GM20000 (cell line): Measurements from ENCODE around the gene ADAMTS2.
"Not testable (repeated sequence)": the region's sequence is repeated elsewhere in the genome, so short reads cannot be mapped to it uniquely, and the experiment has no call there.

Experiments
- DNase-seq: peaks from one replicate; pipeline ENCODE4 v3.0.0; 2012; ENCODE audit warnings: low spot score
- TF ChIP-seq, protein P1 (sequence below): IDR thresholded peaks from 2 replicates; pipeline ENCODE4 v1.5.1; 2012; ENCODE audit warnings: mild to moderate bottlenecking, control low read depth; ENCODE audit errors: extremely low read depth, missing control alignments

The ADAMTS2 gene

DNA sequence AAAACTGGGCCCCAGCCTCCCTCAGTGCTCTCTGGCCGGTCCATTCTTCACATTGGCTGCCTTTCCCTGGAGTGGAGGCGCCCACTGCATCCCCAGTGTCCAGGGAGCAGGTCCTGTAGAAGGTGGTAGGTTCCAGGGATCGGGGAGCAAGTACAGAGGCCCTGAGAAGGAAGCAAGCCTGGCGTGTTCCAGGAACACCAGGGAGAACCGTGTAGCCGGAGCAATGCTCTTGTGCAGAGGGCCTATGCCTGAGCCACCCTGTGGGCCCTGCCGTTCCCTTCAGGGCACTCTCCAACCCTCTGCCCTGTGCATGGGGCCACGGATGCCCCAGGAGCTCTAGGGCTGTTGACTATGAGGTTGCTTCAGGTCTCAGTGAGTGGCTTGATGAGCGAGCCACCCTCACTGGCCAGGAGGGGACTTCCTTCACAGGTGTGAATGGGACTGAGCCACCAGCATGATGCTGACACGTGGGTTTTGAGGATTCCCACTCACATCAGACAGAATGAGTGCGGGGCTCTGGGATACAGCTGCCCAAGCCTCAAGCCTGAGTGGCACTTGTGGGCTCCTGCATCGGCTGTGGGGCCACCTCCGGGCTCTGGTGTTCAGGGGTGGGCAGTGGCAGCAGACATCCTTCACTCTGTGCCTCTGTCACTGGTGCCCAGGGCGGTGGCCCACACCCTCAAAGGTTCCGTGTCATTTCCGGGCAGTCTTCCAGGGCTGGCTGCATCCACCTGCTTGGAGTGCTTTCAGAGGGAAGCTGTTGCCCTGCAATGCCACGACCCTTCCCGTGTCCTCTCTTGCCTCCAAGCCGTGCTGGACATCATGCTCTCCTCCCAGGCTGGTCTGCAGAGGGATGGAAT, 54.4 kb downstream of the ADAMTS2 start:
- TF ChIP-seq, protein P1, sequence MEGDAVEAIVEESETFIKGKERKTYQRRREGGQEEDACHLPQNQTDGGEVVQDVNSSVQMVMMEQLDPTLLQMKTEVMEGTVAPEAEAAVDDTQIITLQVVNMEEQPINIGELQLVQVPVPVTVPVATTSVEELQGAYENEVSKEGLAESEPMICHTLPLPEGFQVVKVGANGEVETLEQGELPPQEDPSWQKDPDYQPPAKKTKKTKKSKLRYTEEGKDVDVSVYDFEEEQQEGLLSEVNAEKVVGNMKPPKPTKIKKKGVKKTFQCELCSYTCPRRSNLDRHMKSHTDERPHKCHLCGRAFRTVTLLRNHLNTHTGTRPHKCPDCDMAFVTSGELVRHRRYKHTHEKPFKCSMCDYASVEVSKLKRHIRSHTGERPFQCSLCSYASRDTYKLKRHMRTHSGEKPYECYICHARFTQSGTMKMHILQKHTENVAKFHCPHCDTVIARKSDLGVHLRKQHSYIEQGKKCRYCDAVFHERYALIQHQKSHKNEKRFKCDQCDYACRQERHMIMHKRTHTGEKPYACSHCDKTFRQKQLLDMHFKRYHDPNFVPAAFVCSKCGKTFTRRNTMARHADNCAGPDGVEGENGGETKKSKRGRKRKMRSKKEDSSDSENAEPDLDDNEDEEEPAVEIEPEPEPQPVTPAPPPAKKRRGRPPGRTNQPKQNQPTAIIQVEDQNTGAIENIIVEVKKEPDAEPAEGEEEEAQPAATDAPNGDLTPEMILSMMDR, result no peak
- no peak for DNase-seq

DNA sequence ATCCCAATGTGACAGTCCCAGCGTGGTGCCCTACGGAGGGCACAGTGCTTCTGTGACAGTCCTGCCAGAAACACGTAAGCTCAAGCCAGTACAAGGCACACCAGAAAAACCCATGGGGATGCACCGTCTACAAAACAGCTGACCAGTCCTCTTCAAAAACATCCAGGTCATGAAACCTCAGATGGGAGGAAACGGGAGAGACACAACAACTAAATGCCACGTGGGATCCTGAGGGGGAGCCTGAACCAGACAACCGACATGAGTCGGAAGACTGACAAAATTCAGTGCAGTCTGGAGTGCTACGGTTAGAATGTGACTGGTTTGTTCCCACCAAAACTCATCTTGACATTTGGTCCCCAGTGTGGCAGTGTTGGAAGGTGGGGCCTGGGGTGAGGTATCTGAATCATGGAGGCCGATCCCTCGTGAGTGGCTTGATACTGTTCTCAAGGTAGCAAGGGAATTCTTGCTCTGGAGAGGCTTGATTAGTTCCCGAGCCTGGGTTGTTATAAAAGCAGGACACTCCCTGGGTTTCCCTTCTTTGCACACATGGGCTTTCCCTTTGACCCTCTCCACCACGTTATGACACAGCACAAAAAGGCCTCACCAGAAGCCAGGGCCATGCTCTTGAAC, 55.4 kb downstream of the ADAMTS2 start:
- TF ChIP-seq, protein P1, result no peak
- DNase-seq, result no peak

DNA sequence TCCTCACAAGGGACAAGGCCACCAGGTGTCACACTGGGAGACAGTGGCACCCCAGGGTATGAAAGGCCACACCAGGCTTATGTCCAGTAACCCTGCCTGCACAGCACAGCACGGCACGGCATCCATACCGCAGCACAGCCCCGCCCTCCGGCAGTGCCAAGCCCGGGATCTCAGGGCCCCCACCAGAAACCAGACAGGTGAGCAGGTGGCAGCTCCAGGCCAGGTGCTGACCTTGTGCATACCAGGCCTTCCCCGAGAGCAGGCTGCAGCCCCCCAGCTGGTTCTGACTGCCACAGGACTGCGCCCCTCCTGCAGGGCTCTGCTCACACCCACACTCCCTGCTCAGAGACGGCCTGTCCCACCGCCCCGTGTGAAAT, 56.5 kb downstream of the ADAMTS2 start:
- TF ChIP-seq, protein P1, result no peak

DNA sequence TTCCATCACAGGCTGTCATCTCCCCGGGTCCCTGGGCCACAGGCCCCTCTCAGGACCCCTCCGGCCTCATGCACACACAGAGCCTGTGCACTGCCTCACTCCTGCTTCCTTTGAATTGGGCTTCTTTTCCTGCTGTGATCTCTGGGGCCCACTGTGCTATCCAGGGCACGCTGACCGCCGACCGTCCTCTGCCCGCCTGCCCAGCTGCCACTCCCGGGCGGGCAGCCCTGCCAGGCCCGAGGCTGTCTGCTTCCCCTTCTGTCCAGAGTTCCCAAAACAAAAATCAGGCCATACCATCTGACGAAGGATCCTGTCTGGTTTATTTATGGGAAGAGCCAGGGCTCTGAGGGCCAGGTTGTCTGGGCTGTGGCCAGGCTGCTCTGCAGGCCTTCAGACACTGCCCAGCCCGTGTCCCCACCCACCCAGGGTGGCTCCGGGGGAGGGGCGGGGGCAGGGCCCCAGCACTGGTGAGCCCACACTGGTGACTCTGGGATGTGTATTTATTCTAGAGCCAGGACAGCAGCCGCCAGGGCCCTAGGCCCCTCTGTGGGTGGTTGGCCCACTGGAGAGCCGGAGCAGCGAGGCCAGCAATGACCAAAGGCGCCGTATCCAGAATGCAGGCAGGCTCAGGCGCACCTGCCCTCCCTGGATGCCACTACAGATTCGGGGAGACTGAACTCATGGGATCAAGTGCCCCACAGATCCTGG, 57.0 kb downstream of the ADAMTS2 start:
- no peak for DNase-seq
- TF ChIP-seq, protein P1, result no peak

More for the DNA sequence above, 56.5 kb downstream of the ADAMTS2 start:
- DNase-seq, result no peak

DNA sequence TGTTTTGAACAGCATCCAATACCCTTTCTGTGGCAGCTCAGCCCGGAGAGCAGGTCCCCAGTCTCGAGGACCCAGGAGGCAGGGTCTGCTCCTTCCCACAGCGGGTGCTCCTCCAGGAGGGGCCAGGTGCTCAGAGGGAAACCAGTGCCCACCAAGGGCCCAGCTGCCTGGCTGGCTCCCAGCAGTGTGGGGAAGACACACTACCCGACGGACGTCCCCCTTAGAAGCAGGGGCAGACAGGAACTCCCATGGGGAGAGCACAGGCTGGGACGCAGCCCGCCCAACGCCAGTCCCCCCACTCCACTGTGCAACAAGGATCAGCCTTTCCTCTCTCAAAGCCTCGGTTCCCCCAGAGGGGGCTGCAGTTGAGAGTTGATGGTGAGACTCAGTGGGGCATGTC, 57.6 kb downstream of the ADAMTS2 start:
- TF ChIP-seq, protein P1, result no peak
- no peak for DNase-seq

DNA sequence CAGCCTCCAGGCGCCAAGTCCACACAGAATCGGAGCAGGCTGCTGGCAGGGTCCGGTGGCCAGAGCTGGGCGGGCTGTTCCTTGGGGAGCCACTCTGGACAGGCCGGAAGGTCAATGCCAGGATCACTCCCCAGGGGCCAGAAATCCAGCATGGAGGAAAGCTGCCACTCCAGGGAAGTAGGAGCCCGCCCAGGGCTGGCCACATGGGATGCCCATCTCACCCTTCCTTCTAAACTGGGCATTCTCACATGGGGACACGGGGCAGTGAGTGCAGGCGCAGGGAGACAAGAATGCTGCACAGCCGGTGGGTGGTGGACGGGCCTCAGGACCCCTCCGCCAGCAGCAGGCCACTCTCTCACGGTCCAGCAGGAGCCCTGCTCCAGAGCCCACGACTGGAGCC, 58.2 kb downstream of the ADAMTS2 start:
- TF ChIP-seq, protein P1, result no peak
- no peak for DNase-seq

DNA sequence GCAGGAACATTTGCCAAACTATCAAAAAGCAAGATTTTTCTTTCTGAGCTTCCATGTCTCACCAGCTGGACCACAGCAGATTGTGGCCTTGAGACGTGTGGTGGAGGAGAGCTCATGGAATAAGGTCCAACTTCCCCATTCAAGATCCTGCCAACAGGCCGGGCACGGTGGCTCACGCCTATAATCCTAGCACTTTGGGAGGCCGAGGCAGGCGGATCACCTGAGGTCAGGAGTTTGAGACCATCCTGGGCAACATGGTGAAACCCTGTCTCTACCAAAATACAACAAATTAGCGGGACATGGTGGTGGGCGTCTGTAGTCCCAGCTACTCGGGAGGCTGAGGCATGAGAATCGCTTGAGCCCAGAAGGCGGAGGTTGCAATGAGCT, 59.5 kb downstream of the ADAMTS2 start:
- not testable (repeated sequence) for DNase-seq
